ENCODE results near the gene FAM193B.
"Not testable (repeated sequence)": the region's sequence is repeated elsewhere in the genome, so short reads cannot be mapped to it uniquely, and the experiment has no call there.

FAM193B gene

DNA sequence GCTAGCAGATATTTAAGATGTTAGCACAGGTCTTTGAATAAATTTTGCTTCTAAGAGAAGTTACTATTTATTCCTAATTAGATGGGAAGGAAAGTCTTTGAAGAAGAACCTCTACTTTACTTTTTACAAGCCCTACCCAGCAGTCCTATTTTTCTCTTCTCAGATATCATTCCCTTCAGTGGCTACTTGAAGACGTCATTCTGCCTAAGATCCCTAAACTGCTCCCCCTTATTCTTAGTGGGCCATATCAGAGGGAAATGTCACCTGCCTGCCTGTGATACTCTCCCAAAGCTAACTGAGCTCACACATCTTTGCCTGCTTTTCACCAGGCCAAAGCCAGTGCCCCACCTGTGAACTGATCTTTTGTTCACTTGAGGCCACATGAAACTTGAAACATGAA, 21.1 kb upstream of the FAM193B start:
- no peak for DNase-seq

DNA sequence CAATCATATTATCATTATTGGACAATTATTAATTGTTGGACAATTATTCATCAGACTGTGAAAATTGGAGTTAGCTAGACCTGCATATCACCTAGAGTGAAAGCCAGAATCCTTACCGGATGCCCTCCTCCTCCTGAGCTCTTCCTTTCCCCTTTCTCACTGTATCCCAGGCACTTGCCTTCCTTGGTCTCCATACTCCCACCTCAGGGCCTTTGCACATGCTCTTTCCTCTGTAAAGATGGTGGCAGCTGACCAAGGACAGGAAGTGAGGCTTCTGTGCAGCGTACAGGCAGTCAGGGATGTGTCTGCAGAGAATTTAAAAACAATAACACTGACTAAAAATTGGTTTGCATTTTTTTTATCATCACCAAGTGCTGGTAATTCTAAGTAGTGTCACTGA, 15.5 kb upstream of the FAM193B start:
- DNase-seq = no peak

DNA sequence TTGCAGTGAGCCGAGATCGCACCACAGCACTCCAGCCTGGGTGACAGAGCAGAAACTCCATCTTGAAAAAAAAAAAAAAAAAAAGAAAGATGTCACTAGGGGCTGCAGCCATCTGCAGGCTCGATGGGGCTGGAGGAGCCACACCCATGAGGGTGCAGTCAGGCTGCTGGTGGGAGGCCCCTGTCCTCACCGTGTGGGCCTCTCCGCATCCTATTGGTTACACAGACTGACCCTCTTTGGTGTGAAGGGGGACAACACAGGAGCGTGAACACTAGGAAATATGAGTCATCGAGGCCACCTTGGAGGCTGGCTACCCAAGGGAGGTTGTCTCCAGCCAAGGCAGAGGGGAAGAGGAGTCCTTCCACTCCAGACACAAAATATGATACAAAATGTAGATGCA, 14.0 kb upstream of the FAM193B start:
- no peak for DNase-seq

DNA sequence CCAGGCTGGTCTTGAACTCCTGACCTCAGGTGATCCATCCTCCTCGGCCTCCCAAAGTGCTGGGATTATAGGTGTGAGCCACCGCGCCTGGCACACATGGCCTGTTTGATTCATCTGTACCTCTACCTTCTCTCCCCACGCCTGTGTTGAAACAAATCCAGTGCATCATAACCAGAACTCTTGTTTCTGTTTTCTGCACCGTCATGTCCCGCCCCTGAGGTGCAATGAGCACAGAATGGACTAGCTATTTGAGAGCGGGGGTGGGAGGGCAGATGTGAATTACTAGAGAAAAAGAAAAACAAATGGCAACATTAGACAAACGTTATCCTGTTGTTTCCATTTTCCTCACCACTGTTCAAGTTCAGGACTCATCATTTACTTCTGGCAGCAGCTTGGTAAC, 10.7 kb upstream of the FAM193B start:
- no peak for DNase-seq

DNA sequence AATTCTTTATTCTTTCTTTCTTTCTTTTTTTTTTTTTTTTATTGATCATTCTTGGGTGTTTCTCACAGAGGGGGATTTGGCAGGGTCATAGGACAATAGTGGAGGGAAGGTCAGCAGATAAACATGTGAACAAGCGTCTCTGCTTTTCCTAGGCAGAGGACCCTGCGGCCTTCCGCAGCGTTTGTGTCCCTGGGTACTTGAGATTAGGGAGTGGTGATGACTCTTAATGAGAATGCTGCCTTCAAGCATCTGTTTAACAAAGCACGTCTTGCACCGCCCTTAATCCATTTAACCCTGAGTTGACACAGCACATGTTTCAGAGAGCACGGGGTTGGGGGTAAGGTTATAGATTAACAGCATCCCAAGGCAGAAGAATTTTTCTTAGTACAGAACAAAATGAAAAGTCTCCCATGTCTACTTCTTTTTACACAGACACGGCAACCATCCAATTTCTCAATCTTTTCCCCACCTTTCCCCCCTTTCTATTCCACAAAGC, 5.1 kb upstream of the FAM193B start:
- DNase-seq = not testable (repeated sequence)

DNA sequence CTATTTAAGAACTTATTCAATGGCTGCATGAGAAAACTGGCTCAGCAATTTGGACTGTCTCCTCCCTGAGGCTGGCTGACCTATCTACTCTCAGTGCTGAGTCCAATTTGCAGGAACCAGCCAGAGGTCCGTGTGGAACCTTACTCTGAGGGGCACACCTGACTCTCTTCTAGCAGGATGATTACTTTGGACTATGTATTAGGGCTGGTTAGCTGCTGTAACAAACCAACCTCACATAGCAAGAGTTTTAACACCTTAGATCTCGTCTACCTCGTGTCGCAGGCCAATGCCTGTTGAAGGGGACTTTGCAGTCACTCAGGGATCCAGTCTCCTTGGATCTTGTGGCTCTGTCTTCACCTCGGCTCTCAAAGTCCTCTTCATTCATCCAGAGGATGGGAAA, 3.4 kb upstream of the FAM193B start:
- no peak for DNase-seq

DNA sequence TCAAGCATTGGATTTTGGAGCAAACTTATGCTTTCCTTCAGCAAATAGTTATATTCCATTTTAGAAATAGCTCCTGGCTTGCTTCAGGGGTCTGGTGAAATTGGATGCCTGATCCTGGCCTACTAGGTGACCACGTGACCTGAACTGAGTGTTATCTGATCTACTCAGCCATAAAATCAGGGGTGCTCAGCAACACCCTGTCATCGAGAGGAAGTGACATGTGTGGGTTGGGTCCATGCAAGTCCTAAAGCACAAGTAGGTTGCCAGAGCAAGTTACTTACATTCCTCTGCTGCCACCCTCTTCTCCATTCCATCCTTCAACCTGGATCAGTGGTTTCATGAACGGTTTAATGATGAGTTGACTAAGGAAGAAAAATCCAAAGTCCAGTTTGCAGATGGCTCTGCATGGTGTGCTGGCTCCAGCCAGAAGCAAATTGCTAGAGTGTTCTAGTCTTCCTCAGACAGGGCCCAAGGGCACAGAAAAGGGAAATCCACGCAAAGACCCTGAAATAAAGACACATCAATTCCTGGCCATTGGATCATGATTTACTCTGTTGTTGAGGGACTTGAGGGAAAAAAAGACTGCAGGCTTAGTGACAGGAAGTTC, 2.8 kb upstream of the FAM193B start:
- DNase-seq = no peak

DNA sequence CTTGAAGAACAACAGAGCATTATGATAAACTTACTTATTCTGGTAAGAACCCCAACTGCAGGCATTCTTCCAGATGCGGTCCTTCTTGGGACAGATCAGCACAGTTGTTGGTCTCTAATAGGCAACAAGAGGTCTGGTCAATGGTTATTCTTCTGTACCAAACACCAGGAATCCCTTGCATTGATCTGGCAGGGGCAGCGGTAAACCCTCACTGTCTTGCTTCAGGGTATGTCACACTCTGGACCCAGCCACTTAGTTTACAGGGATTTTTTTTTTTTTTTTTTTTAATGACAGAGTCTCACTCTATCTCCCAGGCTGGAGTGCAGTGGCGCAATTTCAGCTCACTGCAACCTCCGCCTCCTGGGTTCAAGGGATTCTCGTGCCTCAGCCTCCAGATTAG, 1.3 kb upstream of the FAM193B start:
- DNase-seq = no peak

DNA sequence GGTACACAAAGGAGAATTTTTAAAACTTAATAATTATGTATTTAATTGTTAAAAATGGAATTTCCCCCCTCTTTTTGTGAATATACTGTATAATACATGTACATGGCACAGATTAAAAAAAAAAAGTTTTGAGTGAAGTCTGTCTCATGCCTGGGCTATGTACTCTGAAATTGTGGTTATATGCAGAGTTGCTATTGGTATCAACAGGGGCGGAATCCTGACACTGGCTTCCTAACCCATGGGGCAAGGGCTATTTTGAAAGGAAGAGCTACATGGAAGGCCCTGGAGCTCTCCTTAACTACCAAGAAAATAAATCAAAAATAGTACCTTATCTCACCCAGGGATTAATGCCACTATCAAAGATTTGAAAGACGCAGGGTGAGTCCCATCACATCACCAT, 865 bp upstream of the FAM193B start:
- DNase-seq = no peak

DNA sequence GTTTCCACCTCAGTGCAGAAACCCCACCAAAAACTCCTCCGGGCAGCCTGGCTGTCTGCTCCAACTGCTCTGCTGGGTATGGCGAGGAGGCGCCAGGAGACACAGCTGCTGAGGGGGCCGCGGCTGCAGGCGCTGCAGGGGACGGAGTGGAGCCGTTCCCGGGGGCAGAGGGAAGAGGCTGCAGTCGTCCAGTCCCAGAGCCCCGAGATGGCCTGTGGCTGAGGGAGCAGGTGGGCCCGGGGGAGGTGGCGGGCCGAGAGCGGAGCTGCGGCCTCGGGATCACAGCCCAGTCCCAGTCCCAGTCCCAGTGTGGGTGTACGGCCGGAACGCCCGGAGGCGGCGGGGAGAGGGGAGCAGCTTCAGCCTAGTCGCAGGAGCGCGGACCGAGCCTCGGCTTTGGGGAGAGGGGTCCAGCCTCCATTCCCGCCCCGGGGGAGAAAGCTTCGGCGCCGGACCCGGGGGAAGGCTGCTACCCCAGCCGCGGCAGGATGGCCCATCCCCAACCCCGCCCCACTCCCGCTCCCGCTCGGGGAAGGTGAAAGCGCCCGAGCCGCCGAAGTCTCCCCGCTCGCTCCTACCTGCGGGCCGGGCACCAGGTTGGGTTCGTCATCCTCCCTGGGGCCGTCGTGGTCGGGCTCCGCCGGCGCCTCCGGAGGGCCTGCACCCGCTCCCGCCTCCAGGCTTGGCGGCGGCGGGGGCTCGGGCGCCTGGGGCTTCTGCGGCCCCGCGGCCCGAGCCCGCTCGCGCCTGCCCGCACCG, 513 bp downstream of the FAM193B start:
- no peak for DNase-seq

DNA sequence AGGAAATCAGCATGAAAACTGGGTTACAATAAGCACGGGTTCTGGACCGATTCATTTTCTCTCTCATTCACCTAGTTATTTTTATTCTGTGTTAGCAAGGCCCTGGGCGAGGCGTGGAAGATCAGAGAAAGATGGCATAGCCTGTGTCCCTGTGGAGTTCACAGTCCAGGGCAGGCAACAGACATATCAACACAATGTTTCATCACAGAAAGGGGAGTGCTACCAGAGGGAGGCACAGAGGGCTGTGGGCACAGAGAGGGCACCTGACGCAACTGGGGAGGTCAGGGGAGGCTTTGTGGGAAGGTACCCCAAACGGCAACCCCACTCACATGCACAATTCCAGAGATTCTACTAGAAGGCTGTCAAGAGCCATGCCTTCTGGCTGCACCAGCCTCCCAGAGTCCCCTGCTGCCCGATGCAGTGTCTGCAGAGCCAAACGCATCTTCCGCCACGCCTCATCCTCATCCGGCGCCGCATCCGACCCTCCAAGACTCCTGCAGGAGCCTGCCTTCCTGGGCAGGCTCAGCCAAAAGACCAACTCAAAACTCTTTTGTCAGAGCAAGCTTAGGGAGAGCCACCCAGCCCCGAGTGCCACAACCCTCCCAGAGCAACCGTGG, 1.4 kb downstream of the FAM193B start:
- no peak for DNase-seq

DNA sequence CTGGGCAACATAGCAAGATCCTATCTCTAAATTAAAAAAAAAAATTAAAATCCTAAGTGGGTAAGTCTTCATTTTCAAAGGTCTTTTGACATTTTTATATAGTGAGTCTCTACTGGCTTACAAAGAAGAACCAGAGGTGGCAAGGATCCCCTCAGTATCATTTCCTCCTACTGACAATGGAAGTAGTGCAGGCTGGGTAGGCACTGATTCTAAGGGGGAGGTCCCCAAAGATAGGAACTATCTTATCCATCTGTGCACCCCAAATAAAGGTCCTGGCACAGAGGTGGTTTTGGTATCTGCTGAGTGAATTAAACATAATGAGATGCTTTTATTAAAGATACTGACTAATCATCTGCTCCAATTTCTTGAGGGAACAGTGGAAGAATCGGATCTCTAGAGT, 4.2 kb downstream of the FAM193B start:
- DNase-seq = no peak

DNA sequence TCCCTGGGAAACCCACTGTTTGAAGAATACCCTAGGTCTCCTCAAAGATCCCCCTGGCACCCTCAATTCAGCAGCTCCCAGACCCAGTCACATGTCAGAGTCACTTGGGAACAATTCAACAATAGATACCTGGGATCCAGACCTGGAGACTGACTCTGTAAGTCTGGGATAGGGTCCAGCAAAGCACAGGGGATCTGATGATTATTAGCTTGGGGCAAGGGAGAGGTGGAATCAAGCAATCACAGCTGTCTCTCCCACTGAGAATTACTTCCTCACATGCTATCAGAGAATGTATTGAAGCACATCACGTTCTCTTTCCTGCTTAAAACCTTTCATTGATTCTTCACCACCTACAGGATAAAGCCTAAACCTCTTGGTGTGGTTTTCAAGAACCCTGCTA, 5.9 kb downstream of the FAM193B start:
- DNase-seq = no peak

DNA sequence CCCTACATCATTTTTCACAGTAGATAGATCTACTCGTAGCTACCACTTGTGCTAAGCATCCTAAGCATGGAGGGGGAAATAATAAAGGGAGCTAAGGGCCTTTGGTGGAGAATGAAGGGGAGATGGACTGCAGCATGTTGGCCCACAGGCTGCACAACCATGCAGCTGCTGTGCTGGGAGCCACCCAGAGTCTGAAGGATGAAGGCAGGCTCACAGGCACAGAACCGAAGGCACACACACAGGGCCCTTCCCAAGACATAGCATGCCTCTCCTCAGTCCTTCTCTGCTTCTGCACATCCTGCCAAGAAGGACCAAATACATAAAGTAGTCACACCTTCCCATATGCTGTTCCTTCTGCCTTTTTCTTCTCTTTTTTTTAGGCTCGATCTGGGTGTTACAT, 6.6 kb downstream of the FAM193B start:
- DNase-seq = no peak

DNA sequence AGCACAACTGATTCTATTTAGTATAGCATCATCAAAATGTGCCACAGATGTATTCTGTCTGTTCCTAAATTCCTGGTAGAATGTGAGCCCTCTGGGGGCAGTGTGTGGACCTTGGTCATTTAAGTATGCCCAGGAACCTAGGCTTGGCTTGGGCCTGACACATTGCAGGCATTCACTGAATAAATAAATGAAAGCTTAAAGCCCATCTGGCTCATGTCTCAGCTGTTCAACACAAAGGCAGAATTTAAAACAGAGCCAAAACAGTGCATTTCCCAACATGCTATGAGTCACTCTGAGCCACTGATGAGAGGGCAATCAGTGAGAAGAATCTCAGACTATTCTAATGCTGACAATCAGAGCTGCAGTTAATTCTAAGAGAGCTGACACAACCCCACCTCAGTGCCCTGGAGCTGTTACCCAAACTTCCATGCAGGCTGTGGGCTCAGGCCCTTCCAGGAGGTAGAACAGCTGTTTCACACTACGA, 8.1 kb downstream of the FAM193B start:
- DNase-seq = no peak

DNA sequence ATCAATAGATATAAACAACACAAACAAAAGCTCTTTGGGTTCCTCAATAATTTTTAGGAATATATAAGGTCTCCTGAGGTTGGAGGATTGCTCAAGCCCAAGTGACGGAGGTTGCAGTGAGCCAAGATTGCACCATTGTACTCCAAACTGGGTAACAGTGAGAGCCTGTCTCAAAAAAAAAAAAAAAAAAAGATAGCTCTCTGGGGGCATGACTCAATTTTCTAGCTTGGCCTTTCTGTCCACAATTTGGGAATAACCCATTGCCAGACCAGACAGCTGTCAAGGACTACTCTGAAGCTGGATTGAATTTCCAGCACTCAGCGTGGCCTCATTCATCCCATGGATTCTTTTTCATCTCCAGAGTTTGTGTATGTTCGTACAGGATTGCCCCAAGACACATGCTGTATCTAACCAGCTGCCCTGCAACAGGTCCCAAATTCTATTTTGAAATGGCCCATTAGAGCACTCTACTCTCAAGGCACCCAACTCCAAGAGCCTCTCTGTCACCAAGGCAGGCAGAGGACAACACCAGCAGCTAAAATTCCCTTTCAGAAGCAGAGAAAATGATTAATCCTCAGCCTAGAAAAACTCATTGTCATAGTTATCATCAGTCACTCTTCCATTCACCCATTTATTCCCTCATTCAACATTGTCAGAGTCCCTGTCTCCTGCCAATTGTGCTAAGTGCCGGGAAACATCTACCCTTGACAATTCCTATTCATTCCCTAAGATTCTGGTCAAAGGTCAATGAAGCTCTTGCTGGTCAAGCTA, 8.7 kb downstream of the FAM193B start:
- no peak for DNase-seq

DNA sequence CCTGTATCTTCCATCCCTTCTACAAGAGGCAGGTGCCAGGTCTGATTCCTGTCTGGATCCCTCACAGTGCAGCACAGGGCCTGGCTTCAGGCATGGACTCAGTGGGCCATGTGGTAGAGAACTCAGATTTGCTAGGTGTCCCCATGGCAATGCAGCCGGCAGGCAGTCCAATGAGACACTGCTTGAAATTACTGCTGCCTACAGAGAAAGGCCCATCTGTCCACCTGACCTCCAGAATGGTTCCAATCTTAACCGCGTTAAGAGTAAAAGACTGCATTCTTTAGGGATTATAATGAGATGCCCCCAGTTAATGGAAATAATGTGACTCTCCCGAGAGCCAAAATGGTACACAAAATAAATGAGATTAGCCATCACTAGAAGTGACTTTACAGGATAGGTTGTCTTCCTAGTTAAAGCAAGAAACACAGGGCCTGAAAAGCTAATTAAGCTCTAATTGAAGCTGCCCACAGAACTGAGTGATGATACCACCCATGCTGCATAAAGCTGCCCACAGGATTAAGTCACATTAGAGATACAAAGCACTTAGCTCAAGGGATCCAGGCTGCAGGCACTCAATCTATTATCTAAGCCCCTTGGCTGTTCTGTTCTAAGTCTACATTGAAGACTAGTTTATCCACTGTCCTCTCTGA, 11.4 kb downstream of the FAM193B start:
- DNase-seq = no peak

DNA sequence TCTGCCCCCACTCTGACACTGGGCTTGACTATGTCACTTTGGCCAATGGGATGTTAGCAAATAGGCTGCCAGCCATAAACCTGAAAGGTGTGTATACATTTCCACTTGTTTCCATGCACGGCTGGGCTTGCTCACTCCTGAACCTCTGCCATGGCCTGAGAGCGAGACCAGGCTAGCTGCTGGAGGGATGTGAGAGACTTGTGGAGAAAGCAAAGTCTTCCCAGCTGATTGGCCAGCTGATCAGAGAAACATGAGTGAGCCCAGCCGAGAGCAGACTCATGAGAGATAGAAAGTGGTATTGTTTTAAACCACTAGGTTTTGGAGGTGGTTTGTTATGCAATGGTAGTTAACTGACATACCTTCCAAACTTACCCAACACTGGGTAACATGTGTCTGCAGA, 13.9 kb downstream of the FAM193B start:
- DNase-seq = no peak

DNA sequence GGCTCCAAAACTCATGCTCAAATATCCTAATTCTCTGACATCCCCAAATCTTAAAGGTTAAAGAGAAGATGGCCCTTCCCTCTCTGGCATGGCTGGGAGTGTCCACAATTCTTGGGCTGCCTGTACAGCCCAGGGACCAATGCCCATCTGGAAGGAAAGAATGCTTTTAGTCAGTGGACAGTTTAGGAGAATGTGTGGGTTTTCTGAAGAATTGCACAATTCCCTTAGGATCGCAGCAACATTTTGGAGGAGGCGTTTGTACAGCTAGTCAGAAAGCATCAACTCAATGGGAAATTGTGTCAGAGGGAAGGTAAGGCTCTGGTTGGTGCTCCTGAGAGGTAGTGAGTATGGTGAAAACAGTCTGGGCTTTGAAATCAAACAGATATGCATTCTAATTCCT, 15.0 kb downstream of the FAM193B start:
- DNase-seq = no peak

DNA sequence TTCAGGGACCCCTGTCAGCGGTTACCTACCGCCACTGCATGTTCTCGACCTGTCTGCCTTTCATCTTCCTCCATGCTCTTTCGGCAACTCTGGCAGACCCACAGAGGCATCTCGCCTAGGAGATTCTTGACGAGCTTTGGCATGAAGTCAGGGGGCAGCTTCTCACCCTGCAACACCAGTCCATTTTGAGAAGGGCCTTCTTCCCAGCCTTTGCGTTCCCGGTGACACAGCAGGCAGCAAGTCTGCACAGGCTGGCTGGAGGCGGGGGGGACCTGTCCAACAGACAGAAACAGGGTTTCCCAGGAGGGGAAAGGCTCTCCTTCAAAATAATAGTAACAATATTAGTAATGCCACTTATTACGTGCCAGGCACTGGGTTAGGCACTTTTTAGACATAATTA, 15.5 kb downstream of the FAM193B start:
- DNase-seq = no peak

DNA sequence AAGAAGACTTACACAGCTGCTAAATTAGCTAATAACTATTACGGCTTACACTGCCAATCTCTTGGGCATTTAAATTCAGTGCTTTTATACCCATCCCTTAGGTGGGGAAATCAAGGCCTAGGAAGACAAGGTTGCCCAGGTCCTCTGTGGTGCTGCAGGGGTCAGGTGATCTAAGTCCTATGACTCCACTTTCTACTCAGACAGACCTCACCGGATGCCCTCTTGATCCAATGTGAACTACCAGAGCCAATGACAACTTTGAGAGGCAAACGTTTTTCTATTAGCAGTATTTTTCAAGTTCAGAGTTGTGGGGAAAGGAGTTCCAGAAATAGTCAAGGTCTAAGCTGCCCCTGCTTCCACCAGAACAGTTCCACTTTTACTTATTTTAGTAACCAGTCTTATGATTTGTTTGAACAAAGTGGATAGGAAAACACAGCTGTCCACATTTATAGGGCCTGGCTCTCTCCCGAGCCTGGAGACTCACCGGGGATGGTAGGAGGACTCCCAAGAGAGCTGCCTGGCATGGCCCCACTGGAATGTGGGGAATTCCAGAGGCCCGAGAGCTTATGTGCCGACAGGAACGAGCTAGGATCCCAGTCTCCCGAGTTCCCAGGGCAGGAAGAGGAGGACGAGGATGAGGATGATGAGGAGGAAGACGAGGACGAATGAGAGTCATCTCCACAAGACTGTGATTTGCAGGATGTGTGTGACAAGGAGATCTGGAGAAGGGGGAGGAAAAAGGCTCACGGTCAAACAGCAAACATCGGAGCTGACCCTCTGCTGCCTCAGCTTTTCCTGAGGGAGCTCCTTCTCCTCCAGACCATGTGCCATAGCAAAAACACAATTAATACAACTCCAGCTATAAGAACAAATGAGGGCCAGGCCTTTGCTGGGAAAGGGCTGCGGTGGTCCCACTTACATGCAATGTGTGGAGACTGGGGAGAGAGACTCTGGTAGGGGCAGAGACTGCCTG, 16.7 kb downstream of the FAM193B start:
- no peak for DNase-seq

DNA sequence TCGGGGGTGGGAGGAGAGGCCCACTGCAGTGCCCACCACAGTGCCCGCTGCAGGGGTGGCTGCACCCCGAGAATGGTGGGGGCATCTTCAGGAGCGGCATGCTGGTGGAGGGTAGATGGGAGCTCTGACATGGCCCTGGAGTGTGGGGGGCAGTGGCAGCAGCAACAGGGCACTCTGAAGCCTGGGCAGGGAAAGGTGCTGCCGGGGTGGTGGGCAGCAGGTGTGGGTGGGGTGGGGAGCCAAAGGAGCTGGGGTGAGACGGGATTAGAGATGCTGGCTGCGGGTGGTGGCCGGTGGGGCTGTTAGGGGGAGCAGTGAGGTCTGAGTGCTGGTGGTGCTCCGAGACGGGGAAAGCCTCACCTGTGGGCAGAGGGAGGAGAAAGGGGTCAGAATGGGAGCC, 18.0 kb downstream of the FAM193B start:
- DNase-seq = no peak
